ENCODE measurements around the gene KNCN. TPM values are rescaled to one million over a fixed set of nuclear protein-coding genes. Genes with fewer than 3 reads are reported as not detected.

The KNCN gene
- total RNA-seq, 4 donors from 2014 or later: not detected

DNA sequence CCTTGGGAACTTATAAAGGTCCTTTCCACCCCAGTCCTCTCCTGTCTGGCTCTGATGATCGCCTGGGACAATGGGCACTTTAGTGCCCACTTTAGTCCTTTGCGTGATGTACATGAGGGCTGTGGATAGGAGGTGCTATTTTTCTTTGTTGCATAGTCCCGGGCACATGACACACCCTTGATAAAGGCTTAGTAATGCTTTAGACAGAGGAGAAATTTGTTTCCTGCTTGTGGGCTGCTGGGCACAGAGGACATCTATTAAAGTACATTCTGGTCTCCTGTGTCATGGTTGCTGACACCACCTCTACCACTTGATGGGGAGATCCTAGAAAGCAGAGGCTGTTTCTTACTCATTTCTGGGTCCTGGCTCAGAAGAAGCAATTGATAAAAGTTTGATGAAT lies 5.4 kb upstream of the KNCN start:
- ATAC-seq (peak; percentile 73 to 82), DNase-seq (no peak)
- in situ Hi-C loops (cut with MboI; ENCODE audit: low sequenced_read_pairs in 4 of 4): no loop called here
- Histone ChIP-seq H3K9me3 (no peaks in the 10 kb centered on the region), H3K36me3 (peaks cover 0 to 32% of the 10 kb centered on the region in 2 donors), H3K4me3 (no peak overlapping the region), H3K4me1 (no peaks in the 10 kb centered on the region), H3K27me3 (no peaks in the 10 kb centered on the region), H3K27ac (peak overlapping the region in 1 of 4 donors; percentile 35)
- TF ChIP-seq, protein P1, sequence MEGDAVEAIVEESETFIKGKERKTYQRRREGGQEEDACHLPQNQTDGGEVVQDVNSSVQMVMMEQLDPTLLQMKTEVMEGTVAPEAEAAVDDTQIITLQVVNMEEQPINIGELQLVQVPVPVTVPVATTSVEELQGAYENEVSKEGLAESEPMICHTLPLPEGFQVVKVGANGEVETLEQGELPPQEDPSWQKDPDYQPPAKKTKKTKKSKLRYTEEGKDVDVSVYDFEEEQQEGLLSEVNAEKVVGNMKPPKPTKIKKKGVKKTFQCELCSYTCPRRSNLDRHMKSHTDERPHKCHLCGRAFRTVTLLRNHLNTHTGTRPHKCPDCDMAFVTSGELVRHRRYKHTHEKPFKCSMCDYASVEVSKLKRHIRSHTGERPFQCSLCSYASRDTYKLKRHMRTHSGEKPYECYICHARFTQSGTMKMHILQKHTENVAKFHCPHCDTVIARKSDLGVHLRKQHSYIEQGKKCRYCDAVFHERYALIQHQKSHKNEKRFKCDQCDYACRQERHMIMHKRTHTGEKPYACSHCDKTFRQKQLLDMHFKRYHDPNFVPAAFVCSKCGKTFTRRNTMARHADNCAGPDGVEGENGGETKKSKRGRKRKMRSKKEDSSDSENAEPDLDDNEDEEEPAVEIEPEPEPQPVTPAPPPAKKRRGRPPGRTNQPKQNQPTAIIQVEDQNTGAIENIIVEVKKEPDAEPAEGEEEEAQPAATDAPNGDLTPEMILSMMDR (IDR thresholded peaks at IDR 0.05 in 4 of 5, conservative IDR thresholded peaks at IDR 0.05 in 1 of 5): no peak
- TF ChIP-seq POLR2A (IDR thresholded peaks at IDR 0.05): no peak
- intact Hi-C loops (cut with DNase I; ENCODE audit: low total_unique reads): no loop called here

DNA sequence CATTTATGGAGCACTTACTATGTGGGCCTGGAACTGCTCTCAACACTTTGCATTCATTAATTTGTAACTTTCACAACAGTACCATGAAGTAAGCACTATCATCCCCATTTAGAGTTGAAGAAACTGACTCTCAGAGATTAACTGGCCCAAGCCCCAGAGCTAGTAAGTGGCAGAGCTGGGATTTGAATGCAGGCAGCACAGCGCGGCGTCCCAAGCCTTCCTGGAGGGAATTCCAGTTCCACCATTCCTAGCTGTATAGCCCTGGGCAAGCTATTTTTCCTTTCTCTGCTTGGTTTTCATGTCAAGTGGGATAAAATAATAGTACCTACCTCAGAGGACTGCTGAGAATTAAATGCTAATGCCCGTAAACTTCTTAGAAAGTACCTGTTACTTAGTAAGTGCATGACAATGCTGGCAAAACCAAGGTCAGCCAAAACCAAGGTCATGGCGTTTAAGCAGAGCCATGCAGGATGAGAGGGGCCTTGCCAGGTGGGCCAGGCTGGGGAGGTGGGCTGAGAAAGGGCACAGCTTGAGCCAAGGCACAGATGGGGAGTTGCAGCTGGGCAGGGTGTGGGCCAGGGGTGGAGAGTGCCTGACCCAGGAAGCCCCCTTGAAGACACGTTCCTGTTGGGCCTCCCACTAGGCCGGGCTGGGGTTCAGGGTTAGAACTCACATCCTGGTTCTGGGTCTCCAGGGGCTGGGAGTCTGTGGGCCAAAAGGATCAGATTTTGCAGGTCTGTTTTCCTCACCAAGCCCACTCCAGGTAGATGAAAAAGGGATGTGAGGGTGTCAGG lies 4.6 kb upstream of the KNCN start:
- in situ Hi-C loops (cut with MboI; ENCODE audit: low sequenced_read_pairs in 4 of 4) (no loop called here), intact Hi-C loops (cut with DNase I; ENCODE audit: low total_unique reads) (no loop called here)
- Histone ChIP-seq H3K9me3 (no peaks in the 10 kb centered on the region), H3K4me1 (no peaks in the 10 kb centered on the region), H3K4me3 (no peak overlapping the region), H3K27me3 (peaks cover 0 to 7% (median 3%) of the 10 kb centered on the region in 3 donors), H3K27ac (peak overlapping the region in 1 of 4 donors; percentile 15), H3K36me3 (peaks cover 0 to 24% of the 10 kb centered on the region in 2 donors)
- DNase-seq: no peak
- TF ChIP-seq POLR2A (IDR thresholded peaks at IDR 0.05): no peak
- TF ChIP-seq, protein P1 (IDR thresholded peaks at IDR 0.05 in 4 of 5, conservative IDR thresholded peaks at IDR 0.05 in 1 of 5): no peak
- ATAC-seq: no peak

- in situ Hi-C loops (cut with MboI; ENCODE audit: low sequenced_read_pairs in 4 of 4): no loop called here
- no peaks in the 10 kb centered on the region for H3K4me1 ChIP-seq
- DNase-seq: no peak
- peaks cover 2 to 7% (median 3%) of the 10 kb centered on the region in 3 donors for H3K27me3 ChIP-seq
- no peak overlapping the region for H3K27ac ChIP-seq
- H3K4me3 ChIP-seq: no peak overlapping the region
- ATAC-seq: no peak
- H3K9me3 ChIP-seq: no peaks in the 10 kb centered on the region
- H3K36me3 ChIP-seq: peaks cover 0 to 12% of the 10 kb centered on the region in 2 donors
- intact Hi-C loops (cut with DNase I; ENCODE audit: low total_unique reads): no loop called here
- TF ChIP-seq, protein P1 (IDR thresholded peaks at IDR 0.05 in 4 of 5, conservative IDR thresholded peaks at IDR 0.05 in 1 of 5): no peak
- no peak for TF ChIP-seq POLR2A (IDR thresholded peaks at IDR 0.05)
Observed at GRCh38 chr1:46554597-46555381, 3.3 kb upstream of the KNCN start.

DNA sequence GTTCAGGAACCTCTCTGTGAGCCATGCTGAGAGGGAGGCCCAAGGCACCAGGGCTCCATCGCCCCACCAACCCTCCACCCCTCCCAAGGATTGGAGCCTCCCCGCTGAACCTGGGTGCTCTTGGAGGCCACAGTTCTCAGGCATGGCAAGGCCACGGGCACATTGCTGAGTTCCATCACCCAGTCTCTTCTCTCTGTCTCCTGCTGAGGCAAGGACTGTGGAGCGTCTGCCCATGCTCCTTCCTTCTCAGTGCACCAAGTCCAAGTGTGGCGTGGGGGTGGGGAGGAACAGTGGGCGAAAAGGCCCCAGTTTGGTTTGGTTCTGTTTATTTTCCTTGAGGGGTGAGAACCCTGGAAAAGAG lies 2.8 kb upstream of the KNCN start:
- DNase-seq (no peak), ATAC-seq (no peak)
- Histone ChIP-seq H3K27me3 (peaks cover 2 to 7% (median 3%) of the 10 kb centered on the region in 3 donors), H3K36me3 (peaks cover 0 to 6% of the 10 kb centered on the region in 2 donors), H3K4me3 (no peak overlapping the region), H3K9me3 (no peaks in the 10 kb centered on the region), H3K4me1 (no peaks in the 10 kb centered on the region), H3K27ac (no peak overlapping the region)
- in situ Hi-C loops (cut with MboI; ENCODE audit: low sequenced_read_pairs in 4 of 4): no loop called here
- TF ChIP-seq, protein P1 (IDR thresholded peaks at IDR 0.05 in 4 of 5, conservative IDR thresholded peaks at IDR 0.05 in 1 of 5): no peak
- no peak for TF ChIP-seq POLR2A (IDR thresholded peaks at IDR 0.05)
- intact Hi-C loops (cut with DNase I; ENCODE audit: low total_unique reads): no loop called here

All from gastrocnemius medialis (tissue), 4 donors.